Breast epithelium (tissue), 4 donors: ENCODE measurements around the gene TSC1. TPM values are rescaled to one million over a fixed set of nuclear protein-coding genes. Genes with fewer than 3 reads are reported as not detected.

Source experiments
- DNase-seq, 2 donors: peaks; one replicate each; pipeline ENCODE4 v3.0.0-alpha.2; 2019; ENCODE audit warnings: low spot score in 2 of 2
- H3K27ac ChIP-seq, 2 donors: fragments of 200-600 bp; sonication (generic) in 1 of 2; one replicate each; pipeline ENCODE4 v1.5.1; 2016 to 2019; ENCODE audit warnings: mild to moderate bottlenecking in 1 of 2
- H3K27me3 ChIP-seq, 2 donors: fragments of 200-600 bp; sonication (generic) in 1 of 2; one replicate each; pipeline versions ENCODE4 v1.5.1 to v1.6.0; 2017 to 2019; ENCODE audit warnings: control low read depth in 1 of 2, mild to moderate bottlenecking in 1 of 2
- H3K36me3 ChIP-seq: fragments of 200-600 bp; one replicate; pipeline ENCODE4 v1.5.1; 2019
- H3K4me1 ChIP-seq, 2 donors: fragments of 200-600 bp; sonication (generic); one replicate each; pipeline ENCODE4 v1.5.1; 2016 to 2019; ENCODE audit warnings: control low read depth in 1 of 2
- H3K4me3 ChIP-seq, 3 donors: fragments of 200-600 bp; sonication (generic); 1 replicate in 2 of 3; 2 replicates in 1 of 3; pipeline ENCODE4 v1.5.1; 2016 to 2019; ENCODE audit warnings: mild to moderate bottlenecking in 3 of 3, moderate library complexity in 2 of 3
- H3K9me3 ChIP-seq, 2 donors: fragments of 200-600 bp; sonication (generic) in 1 of 2; one replicate each; pipeline ENCODE4 v1.5.1; 2016 to 2019; ENCODE audit warnings: control low read depth in 1 of 2
- POLR2A ChIP-seq: fragments of 450-650 bp; IDR thresholded peaks from one replicate; pipeline ENCODE4 v1.6.1; 2016; ENCODE audit warnings: antibody characterized with exemption, mild to moderate bottlenecking, moderate library complexity
- POLR2AphosphoS5 ChIP-seq, 3 donors: sonication (generic); formaldehyde crosslinking; IDR thresholded peaks; one replicate each; pipeline ENCODE4 v1.6.1; 2017; ENCODE audit warnings: antibody characterized with exemption in 3 of 3
- intact Hi-C: fragments of 100-400 bp; cut with DNase I; formaldehyde crosslinking; loops from one replicate; pipeline ENCODE4 v1.15.1; 2023; ENCODE audit warnings: low total_unique reads
- total RNA-seq, 3 donors: library from RNA; depleted of rRNA; stranded (reverse); fragments of >200 nt; gene quantifications; one replicate each; pipeline ENCODE4 v1.1.0, GENCODE V29; 2016
- TF ChIP-seq, protein P1 (sequence below), 3 donors: fragments of 450-650 bp; IDR thresholded peaks; one replicate each; pipeline ENCODE4 v1.5.1; 2016 to 2017; ENCODE audit warnings: antibody characterized with exemption in 3 of 3, mild to moderate bottlenecking in 3 of 3, moderate library complexity in 3 of 3

TSC1 gene
- total RNA-seq, 3 donors from 2014 or later: 38.1 to 61.9 (median 48.2) TPM

DNA sequence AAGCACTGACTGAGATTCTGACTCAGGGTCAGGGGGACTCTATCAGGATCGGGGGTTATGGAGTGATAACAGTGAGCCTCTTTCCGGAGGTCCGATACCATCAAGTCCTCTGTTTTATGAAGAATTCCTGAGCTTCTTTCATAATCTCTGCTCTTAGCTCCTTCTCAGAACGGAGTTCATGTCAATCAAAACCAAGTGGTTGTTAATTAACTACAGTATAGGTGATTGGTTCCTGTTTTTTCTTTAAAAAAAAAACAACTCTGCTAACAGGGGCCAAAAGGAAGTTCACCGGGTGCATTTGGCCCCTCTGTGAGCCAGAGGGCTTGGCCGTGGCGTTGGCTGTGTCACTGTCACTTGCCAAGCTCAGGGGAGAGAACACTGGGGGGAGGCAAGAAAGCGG, 38.0 kb upstream of the TSC1 start:
- peaks cover 0 to 50% of the 10 kb centered on the region in 2 donors for H3K27me3 ChIP-seq
- H3K4me1 ChIP-seq: no peaks in the 10 kb centered on the region
- H3K36me3 ChIP-seq: no peaks in the 10 kb centered on the region
- intact Hi-C loops: no loop called here
- H3K27ac ChIP-seq: no peak overlapping the region
- no peak for DNase-seq
- H3K4me3 ChIP-seq: no peak overlapping the region
- TF ChIP-seq POLR2AphosphoS5 (IDR thresholded peaks at IDR 0.05) (no peak), POLR2A (no peak)
- TF ChIP-seq, protein P1, sequence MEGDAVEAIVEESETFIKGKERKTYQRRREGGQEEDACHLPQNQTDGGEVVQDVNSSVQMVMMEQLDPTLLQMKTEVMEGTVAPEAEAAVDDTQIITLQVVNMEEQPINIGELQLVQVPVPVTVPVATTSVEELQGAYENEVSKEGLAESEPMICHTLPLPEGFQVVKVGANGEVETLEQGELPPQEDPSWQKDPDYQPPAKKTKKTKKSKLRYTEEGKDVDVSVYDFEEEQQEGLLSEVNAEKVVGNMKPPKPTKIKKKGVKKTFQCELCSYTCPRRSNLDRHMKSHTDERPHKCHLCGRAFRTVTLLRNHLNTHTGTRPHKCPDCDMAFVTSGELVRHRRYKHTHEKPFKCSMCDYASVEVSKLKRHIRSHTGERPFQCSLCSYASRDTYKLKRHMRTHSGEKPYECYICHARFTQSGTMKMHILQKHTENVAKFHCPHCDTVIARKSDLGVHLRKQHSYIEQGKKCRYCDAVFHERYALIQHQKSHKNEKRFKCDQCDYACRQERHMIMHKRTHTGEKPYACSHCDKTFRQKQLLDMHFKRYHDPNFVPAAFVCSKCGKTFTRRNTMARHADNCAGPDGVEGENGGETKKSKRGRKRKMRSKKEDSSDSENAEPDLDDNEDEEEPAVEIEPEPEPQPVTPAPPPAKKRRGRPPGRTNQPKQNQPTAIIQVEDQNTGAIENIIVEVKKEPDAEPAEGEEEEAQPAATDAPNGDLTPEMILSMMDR (IDR thresholded peaks at IDR 0.05): no peak
- no peaks in the 10 kb centered on the region for H3K9me3 ChIP-seq

DNA sequence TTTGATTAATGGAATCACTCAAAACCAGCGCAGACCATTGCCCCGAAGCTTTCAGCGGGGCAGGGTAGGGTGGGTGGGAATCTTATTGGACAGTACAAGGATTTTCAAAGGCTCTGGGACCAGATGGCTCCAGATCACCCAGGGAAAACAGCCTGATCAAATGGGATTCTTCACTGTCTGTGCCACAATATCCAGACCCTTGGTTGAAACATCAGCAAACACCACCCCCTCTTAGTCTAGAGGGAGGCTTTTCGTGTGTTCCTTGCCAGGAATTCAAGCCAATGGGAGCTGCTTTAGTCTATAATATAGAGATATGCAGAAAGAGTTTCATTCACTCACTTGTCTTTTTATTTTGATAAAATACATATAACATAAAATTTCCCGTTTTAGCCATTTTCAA, 35.7 kb upstream of the TSC1 start:
- no peak overlapping the region for H3K4me3 ChIP-seq
- TF ChIP-seq POLR2A (no peak), POLR2AphosphoS5 (IDR thresholded peaks at IDR 0.05) (no peak)
- TF ChIP-seq, protein P1 (IDR thresholded peaks at IDR 0.05): no peak
- no peaks in the 10 kb centered on the region for H3K4me1 ChIP-seq
- no peak for DNase-seq
- H3K36me3 ChIP-seq: no peaks in the 10 kb centered on the region
- no peaks in the 10 kb centered on the region for H3K9me3 ChIP-seq
- peaks cover 0 to 52% of the 10 kb centered on the region in 2 donors for H3K27me3 ChIP-seq
- intact Hi-C loops: no loop called here
- H3K27ac ChIP-seq: no peak overlapping the region

DNA sequence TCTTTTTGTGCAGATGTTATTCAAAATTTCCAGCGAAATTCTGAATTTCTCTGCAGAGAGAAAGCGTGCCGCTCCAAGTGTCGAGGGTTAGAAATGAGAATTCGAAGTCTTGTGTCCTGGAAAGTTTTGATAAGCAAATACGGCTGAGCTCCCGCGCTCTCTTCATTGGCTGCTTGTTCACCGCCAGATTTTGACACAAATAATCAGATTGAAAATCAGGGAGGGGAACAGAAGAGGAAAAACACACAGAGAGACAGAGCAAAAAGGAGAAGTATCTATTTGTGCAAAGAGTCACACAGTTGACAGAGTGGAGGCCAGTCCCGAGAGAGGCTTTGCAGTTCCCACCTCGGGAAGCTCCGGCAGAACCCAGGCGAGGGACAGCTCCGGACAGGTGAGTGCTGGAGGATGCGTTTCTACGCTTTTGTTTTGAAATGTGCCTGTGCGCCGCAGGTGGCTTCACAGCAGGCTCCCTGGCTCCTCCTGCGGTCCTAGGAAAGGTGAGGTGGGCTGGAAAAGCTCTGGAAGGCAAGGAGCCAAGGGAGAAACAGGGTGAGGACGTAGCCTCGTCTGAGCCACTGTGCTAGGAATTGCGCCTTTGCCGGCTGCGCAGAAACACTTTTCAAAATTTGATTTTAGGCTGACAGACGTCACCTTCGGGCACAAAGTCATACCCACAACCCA, 34.2 kb upstream of the TSC1 start, which contains the start of gene GFI1B:
TSS of gene GFI1B (plus strand) at position 244 of the 681 bp plus-strand sequence. CDS start 7,985 bp downstream, outside the sequence.
- no peaks in the 10 kb centered on the region for H3K4me1 ChIP-seq
- H3K4me3 ChIP-seq: no peak within 1 kb of the TSS
- H3K9me3 ChIP-seq: no peaks in the 10 kb centered on the region
- intact Hi-C loops: no loop called here
- no peak within 1 kb of the TSS for H3K27ac ChIP-seq
- H3K27me3 ChIP-seq: peaks cover 0 to 45% of the 10 kb centered on the region in 2 donors
- DNase-seq: no peak
- TF ChIP-seq POLR2AphosphoS5 (IDR thresholded peaks at IDR 0.05): no peak
- TF ChIP-seq POLR2A: no peak
- TF ChIP-seq, protein P1 (IDR thresholded peaks at IDR 0.05): no peak
- no peaks in the 10 kb centered on the region for H3K36me3 ChIP-seq

DNA sequence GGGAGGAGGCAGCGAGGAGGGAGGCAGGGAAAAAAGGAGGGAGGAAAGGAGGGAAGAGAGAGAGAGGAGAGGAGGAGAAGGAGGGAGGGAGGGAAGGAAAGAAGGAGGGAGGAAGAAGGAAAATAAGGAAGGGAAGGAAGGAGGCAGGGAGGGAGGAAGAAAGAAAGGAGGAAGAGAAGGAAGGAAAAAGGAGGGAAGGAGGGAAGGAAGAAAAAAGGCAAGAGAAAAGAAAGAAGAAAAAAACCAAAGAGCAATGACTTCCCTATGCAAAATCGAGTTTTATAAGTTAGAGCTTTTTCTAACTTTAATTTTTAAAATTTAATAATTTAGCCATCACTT, 33.7 kb upstream of the TSC1 start:
- TF ChIP-seq, protein P1 (IDR thresholded peaks at IDR 0.05): no peak
- no peak for TF ChIP-seq POLR2A
- no peak for TF ChIP-seq POLR2AphosphoS5 (IDR thresholded peaks at IDR 0.05)
- H3K4me1 ChIP-seq: no peaks in the 10 kb centered on the region
- H3K9me3 ChIP-seq: no peaks in the 10 kb centered on the region
- H3K27me3 ChIP-seq: peaks cover 0 to 45% of the 10 kb centered on the region in 2 donors
- intact Hi-C loops: no loop called here
- no peaks in the 10 kb centered on the region for H3K36me3 ChIP-seq
- H3K27ac ChIP-seq: no peak overlapping the region
- no peak for DNase-seq
- no peak overlapping the region for H3K4me3 ChIP-seq

DNA sequence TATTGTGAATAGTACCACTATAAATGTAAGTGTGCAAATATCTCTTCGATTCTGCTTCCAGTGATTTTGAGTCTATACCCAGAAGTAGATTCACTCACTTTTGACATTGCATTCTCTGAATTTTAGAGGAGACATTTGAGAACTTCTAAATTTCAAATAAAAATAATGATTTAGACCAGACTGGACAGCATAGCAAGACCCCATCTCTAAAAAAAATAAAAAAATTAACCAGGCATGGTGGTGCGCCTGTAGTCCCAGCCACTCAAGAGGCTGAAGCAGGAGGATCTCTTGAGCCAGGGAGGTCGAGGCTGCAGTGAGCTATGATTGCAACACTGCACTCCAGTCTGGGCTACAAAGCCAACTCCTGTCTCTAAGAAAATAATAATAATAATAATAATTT, 32.2 kb upstream of the TSC1 start:
- no peak for DNase-seq
- Histone ChIP-seq H3K4me3 (no peak overlapping the region), H3K9me3 (no peaks in the 10 kb centered on the region), H3K27ac (no peak overlapping the region), H3K27me3 (peaks cover 0 to 35% of the 10 kb centered on the region in 2 donors), H3K4me1 (no peaks in the 10 kb centered on the region), H3K36me3 (no peaks in the 10 kb centered on the region)
- intact Hi-C loops: no loop called here
- TF ChIP-seq POLR2A: no peak
- TF ChIP-seq, protein P1 (IDR thresholded peaks at IDR 0.05): no peak
- no peak for TF ChIP-seq POLR2AphosphoS5 (IDR thresholded peaks at IDR 0.05)
